Esophagus squamous epithelium (tissue), 5 donors: ENCODE results near the gene VARS2. TPM values are rescaled to one million over a fixed set of nuclear protein-coding genes. Genes with fewer than 3 reads are reported as not detected.
"Not testable (repeated sequence)": the region's sequence is repeated elsewhere in the genome, so short reads cannot be mapped to it uniquely, and the experiment has no call there.

Source experiments
- DNase-seq: peaks from one replicate; lab custom pipeline; 2025; lab: John Stamatoyannopoulos, UW
- H3K27ac ChIP-seq, 4 donors: fragments of 200-600 bp; sonication (generic); one replicate each; pipeline ENCODE4 v1.5.1; 2016 to 2019; ENCODE audit warnings: mild to moderate bottlenecking in 1 of 4
- H3K27me3 ChIP-seq, 4 donors: fragments of 200-600 bp; sonication (generic); 1 replicate in 3 of 4; 2 replicates in 1 of 4; pipeline versions ENCODE4 v1.5.1 to v1.6.0; 2017 to 2021; ENCODE audit warnings: antibody characterized with exemption in 1 of 4
- H3K36me3 ChIP-seq, 3 donors: fragments of 200-600 bp; sonication (generic); one replicate each; pipeline ENCODE4 v1.5.1; 2016 to 2019
- H3K4me1 ChIP-seq, 3 donors: fragments of 200-600 bp; sonication (generic); one replicate each; pipeline ENCODE4 v1.5.1; 2017 to 2019
- H3K4me3 ChIP-seq, 4 donors: fragments of 200-600 bp; sonication (generic); 1 replicate in 3 of 4; 2 replicates in 1 of 4; pipeline ENCODE4 v1.5.1; 2016 to 2019; ENCODE audit warnings: mild to moderate bottlenecking in 2 of 4, moderate library complexity in 1 of 4
- H3K9me3 ChIP-seq, 3 donors: fragments of 200-600 bp; sonication (generic); one replicate each; pipeline ENCODE4 v1.5.1; 2016 to 2019
- CTCF ChIP-seq, 6 experiments: fragments of 450-650 bp in 4 of 6; fragments of 200-600 bp in 2 of 6; sonication (generic) in 2 of 6; IDR thresholded peaks; one replicate each; pipeline ENCODE4 v1.5.1; 2016 to 2019; ENCODE audit warnings: antibody characterized with exemption in 6 of 6, mild to moderate bottlenecking in 4 of 6, moderate library complexity in 4 of 6
- POLR2A ChIP-seq, 4 donors: fragments of 450-650 bp; IDR thresholded peaks; one replicate each; pipeline ENCODE4 v1.6.1; 2017; ENCODE audit warnings: antibody characterized with exemption in 4 of 4, mild to moderate bottlenecking in 4 of 4, moderate library complexity in 3 of 4
- WGBS, 2 donors: methylation state at CpG; one replicate each; pipeline ENCODE4 v1.1.5; 2018; 5-methylcytosine and 5-hydroxymethylcytosine counted together
- intact Hi-C: fragments of 100-400 bp; cut with DNase I; formaldehyde crosslinking; loops from one replicate; pipeline ENCODE4 v1.15.0; 2022
- total RNA-seq, 4 donors: library from RNA; depleted of rRNA; stranded (reverse); fragments of >200 nt; gene quantifications; one replicate each; pipeline ENCODE4 v1.1.0, GENCODE V29; 2016
- donor health status: DM: yes; HTN: yes; CAD: no.

Gene VARS2
- 10 to 100 TPM; 23.5 to 61.9 (median 33.0) TPM for total RNA-seq

GRCh38 chr6:30914076-30914853 is at the start of gene VARS2:
Gene VARS2, plus strand, starts transcription at chr6:30914238. Its CDS starts 599 bp downstream, at chr6:30914837.
- 1 to 4% methylated on average over 3 to 16 of the region's 52 CpGs for WGBS, 2 donors
- Histone ChIP-seq H3K4me3 (peak within 1 kb of the TSS; percentile 47 to 80 (median 62)), H3K4me1 (peaks cover 17 to 50% (median 25%) of the 10 kb centered on the region in 3 donors), H3K9me3 (no peaks in the 10 kb centered on the region), H3K36me3 (peaks cover 0 to 67% (median 7%) of the 10 kb centered on the region in 3 donors), H3K27ac (peak within 1 kb of the TSS; percentile 88 to 97 (median 95)), H3K27me3 (no peaks in the 10 kb centered on the region)
- peak; percentile 36 for DNase-seq
- intact Hi-C loops, result loop anchor here (2.0 kb wide), 1 partner anchor 155 kb away; no protein-coding TSS in a partner anchor
- TF ChIP-seq CTCF (IDR thresholded peaks at IDR 0.05) (peak; percentile 29 to 85 (median 58)), POLR2A (IDR thresholded peaks at IDR 0.05) (peak in 3 of 4 donors; percentile 70 to 91 (median 81))

DNA sequence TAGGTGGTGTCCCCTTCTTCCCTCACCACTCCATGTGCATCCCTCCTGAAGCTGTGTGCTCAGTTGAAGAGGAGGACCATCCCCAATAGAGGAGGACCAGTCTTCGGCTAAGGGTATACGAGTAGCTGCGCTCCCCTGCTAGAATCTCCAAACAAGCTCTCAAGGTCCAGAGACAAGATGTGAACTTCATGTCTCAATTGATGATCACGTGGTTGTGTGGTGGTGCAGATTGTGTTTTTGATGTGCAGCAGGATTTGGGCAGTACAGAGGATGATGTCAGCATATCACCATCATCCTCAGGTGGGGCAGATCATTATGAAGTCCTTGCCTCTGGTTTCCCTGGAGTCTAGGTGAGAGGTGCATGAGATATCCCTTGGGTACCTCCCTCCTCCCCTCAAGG is 49.7 kb upstream of the VARS2 start:
- intact Hi-C loops, result no loop called here
- Histone ChIP-seq H3K9me3 (peaks cover 0 to 14% (median 2%) of the 10 kb centered on the region in 3 donors), H3K27me3 (no peaks in the 10 kb centered on the region), H3K36me3 (no peaks in the 10 kb centered on the region), H3K27ac (no peak overlapping the region), H3K4me1 (no peaks in the 10 kb centered on the region), H3K4me3 (no peak overlapping the region)
- WGBS, 2 donors, result 67 to 90% methylated on average over 1 to 4 of the region's 4 CpGs
- TF ChIP-seq CTCF (IDR thresholded peaks at IDR 0.05) (no peak), POLR2A (IDR thresholded peaks at IDR 0.05) (no peak)
- no peak for DNase-seq

DNA sequence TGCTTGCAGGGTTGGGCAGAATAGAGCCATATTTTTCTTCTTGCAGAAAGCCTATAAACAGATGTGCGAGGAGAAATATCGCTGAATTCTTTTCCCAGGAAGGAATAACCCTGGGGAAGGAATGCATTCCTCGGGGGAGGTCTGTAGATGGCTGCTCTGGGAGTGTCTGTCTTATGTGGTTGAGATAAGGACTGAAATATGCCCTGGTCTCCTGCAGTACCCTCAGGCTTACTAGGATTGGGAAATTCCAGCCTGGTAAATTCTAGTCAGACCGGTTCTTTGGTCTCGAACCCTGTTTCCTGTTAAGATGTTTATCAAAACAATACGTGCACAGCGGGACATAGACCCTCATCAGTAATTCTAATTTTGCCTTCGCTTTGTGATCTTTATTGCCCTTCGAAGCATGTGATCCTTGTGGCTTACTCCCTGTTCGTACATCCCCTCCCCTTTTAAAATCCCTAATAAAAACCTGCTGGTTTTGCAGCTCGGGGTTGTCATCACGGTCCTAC is 44.7 kb upstream of the VARS2 start:
- H3K36me3 ChIP-seq, intact Hi-C loops, DNase-seq, H3K27ac ChIP-seq, H3K4me3 ChIP-seq, H3K27me3 ChIP-seq, H3K4me1 ChIP-seq: not testable (repeated sequence)
- H3K9me3 ChIP-seq, result peaks cover 0 to 35% (median 13%) of the 10 kb centered on the region in 3 donors
- WGBS, 2 donors, result 79 to 82% methylated on average over 10 to 12 of the region's 12 CpGs

- H3K4me3 ChIP-seq, result no peak overlapping the region
- intact Hi-C loops, result no loop called here
- TF ChIP-seq POLR2A (IDR thresholded peaks at IDR 0.05) (no peak), CTCF (IDR thresholded peaks at IDR 0.05) (no peak)
- no peaks in the 10 kb centered on the region for H3K36me3 ChIP-seq
- no peak overlapping the region for H3K27ac ChIP-seq
- H3K9me3 ChIP-seq, result peaks cover 0 to 35% (median 13%) of the 10 kb centered on the region in 3 donors
- H3K27me3 ChIP-seq, result no peaks in the 10 kb centered on the region
- H3K4me1 ChIP-seq, result peaks cover 0 to 6% (median 2%) of the 10 kb centered on the region in 3 donors
- no peak for DNase-seq
Measured at GRCh38 chr6:30870546-30870945, 43.5 kb upstream of the VARS2 start.

GRCh38 chr6:30871592-30872183 is 42.4 kb upstream of the VARS2 start:
- 77 to 95% methylated on average over 4 of the region's 4 CpGs for WGBS, 2 donors
- H3K27ac ChIP-seq, result no peak overlapping the region
- TF ChIP-seq POLR2A (IDR thresholded peaks at IDR 0.05) (no peak), CTCF (IDR thresholded peaks at IDR 0.05) (no peak)
- no peaks in the 10 kb centered on the region for H3K27me3 ChIP-seq
- no peak for DNase-seq
- peaks cover 0 to 35% (median 13%) of the 10 kb centered on the region in 3 donors for H3K9me3 ChIP-seq
- intact Hi-C loops, result no loop called here
- H3K36me3 ChIP-seq, result no peaks in the 10 kb centered on the region
- H3K4me3 ChIP-seq, result no peak overlapping the region
- peaks cover 6 to 18% (median 12%) of the 10 kb centered on the region in 3 donors for H3K4me1 ChIP-seq
